Pancreas (tissue), 10 donors: ENCODE data around the gene ASH1L. TPM values are rescaled to one million over a fixed set of nuclear protein-coding genes. Genes with fewer than 3 reads are reported as not detected.
"Not testable (repeated sequence)": the region's sequence is repeated elsewhere in the genome, so short reads cannot be mapped to it uniquely, and the experiment has no call there.

Experiments
- ATAC-seq, 4 donors: fragments of 200-7000 bp; cut with Tn5 transposase; one replicate each; pipeline versions ENCODE4 v1.8.0 to v1.9.1; 2020; ENCODE audit warnings: mild to moderate bottlenecking in 4 of 4, moderate library complexity in 4 of 4
- DNase-seq, 6 donors: peaks; one replicate each; pipeline ENCODE4 v3.0.0-alpha.2; 2020
- FAIRE-seq: peaks from 2 replicates; lab custom pipeline; 2012; peaks lifted over from hg19 to GRCh38; lab: Jason Lieb, UNC
- H3K27ac ChIP-seq, 4 donors: fragments of 200-600 bp; sonication (generic); 1 replicate in 3 of 4; 2 replicates in 1 of 4; pipeline versions ENCODE4 v1.5.0 to v1.8.0; 2020
- H3K27me3 ChIP-seq, 4 donors: fragments of 200-600 bp; one replicate each; pipeline ENCODE4 v1.8.0; 2021
- H3K36me3 ChIP-seq, 3 donors: fragments of 200-600 bp; sonication (generic) in 1 of 3; one replicate each; pipeline versions ENCODE4 v1.5.0 to v1.8.0; 2020 to 2021
- H3K4me1 ChIP-seq, 3 donors: fragments of 200-600 bp; one replicate each; pipeline ENCODE4 v1.8.0; 2021
- H3K4me3 ChIP-seq, 4 donors: fragments of 200-600 bp; sonication (generic) in 2 of 4; one replicate each; pipeline versions ENCODE4 v1.5.0 to v1.8.0; 2020 to 2021
- H3K9me3 ChIP-seq, 4 donors: fragments of 200-600 bp; one replicate each; pipeline ENCODE4 v1.8.0; 2021
- CTCF ChIP-seq, 4 donors: fragments of 200-600 bp; sonication (generic) in 3 of 4; IDR thresholded peaks; one replicate each; pipeline versions ENCODE4 v1.5.0 to v1.8.0; 2021; ENCODE audit warnings: antibody characterized with exemption in 4 of 4
- WGBS, 2 donors: extraction: QIAGEN DNeasy Blood & Tissue Kit; methylation state at CpG; one replicate each; pipeline ENCODE4 v1.1.7; 2013; 5-methylcytosine and 5-hydroxymethylcytosine counted together
- intact Hi-C, 3 donors: fragments of 100-400 bp; cut with DNase I; formaldehyde crosslinking; loops; one replicate each; pipeline versions ENCODE4 v1.11.1 to v1.14.2; 2022
- polyA plus RNA-seq, 2 donors: library from polyadenylated mRNA; stranded (reverse); fragments of 200-250 nt; gene quantifications; one replicate each; pipeline ENCODE4 v1.2.3, GENCODE V29; 2013
- total RNA-seq, 6 donors: library from RNA; stranded (reverse); fragmentation: NEBNext Ultra II Directional in 4 of 6; extraction: Animal tissue kit (Norgen Biotek cat#: 25700) in 4 of 6; gene quantifications; one replicate each; pipeline versions ENCODE4 v1.2.1 to v1.2.4, GENCODE V29; 2021 to 2023
- donor health status: healthy with polysubstance abuse.
- donor health status: DM: no; HTN: no; CAD: no; lungs with moderate emphysema.
- donor health status: DM: no; HTN: no; CAD: no.
- donor health status: control.
- donor health status: control.
- donor health status: Bipolar disorder and iron deficiency.
- donor health status: DM: yes; HTN: yes; CAD: no.
- donor health status: DM: no; HTN: no; CAD: no.
- donor health status: DM: no; HTN: no; CAD: no.
- donor health status: DM: yes; HTN: yes; CAD: no.

ASH1L gene
- total and polyA plus RNA-seq, 8 donors, result 6.2 to 38.6 (median 22.9) TPM

DNA sequence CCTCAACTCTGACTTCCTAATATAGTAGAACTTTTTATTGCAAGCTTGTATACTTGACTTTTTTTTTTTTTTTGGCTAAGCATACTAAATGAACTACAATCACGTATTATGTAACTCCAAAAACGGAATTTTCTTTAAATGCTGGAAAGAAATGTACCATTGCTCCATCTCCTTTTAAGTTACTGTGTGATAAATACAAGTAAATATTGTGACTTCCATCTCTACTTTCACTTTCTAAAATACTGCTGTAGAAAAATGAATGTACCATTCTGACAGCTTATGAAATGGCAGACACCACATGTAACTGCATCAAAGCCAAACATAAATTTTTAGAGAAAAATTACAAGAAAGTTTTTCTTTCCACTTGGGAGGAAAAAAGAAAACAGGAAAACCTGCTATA is 54.7 kb downstream of the ASH1L start:
- 66 to 74% methylated on average over 2 of the region's 2 CpGs for WGBS, 2 donors
- no peak for TF ChIP-seq CTCF (IDR thresholded peaks at IDR 0.05)
- H3K27me3 ChIP-seq, result no peaks in the 10 kb centered on the region
- no peak overlapping the region for H3K4me3 ChIP-seq
- ATAC-seq (no peak), FAIRE-seq (no peak), DNase-seq (no peak)
- no peaks in the 10 kb centered on the region for H3K9me3 ChIP-seq
- no peaks in the 10 kb centered on the region for H3K4me1 ChIP-seq
- intact Hi-C loops, result no loop called here
- H3K27ac ChIP-seq, result no peak overlapping the region
- no peaks in the 10 kb centered on the region for H3K36me3 ChIP-seq

DNA sequence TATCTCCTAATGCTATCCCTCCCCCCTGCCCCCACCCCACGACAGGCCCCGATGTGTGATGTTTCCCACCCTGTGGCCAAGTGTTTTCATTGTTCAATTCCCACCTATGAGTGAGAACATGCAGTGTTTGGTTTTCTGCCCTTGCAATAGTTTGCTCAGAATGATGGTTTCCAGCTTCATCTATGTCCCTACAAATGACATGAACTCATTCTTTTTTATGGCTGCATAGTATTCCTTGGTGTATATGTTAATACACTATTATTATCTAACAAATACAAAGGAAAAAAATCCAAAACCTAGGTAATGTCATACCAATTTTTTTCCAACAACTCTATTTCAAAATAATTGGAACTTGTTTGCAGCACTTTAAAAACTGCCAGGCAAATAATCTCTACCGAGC is 56.6 kb downstream of the ASH1L start:
- H3K4me3 ChIP-seq, H3K27ac ChIP-seq, FAIRE-seq, H3K4me1 ChIP-seq, H3K27me3 ChIP-seq, H3K36me3 ChIP-seq, H3K9me3 ChIP-seq, ATAC-seq, DNase-seq, intact Hi-C loops: not testable (repeated sequence)
- 98% methylated on average over 3 of the region's 3 CpGs for WGBS, 2 donors

DNA sequence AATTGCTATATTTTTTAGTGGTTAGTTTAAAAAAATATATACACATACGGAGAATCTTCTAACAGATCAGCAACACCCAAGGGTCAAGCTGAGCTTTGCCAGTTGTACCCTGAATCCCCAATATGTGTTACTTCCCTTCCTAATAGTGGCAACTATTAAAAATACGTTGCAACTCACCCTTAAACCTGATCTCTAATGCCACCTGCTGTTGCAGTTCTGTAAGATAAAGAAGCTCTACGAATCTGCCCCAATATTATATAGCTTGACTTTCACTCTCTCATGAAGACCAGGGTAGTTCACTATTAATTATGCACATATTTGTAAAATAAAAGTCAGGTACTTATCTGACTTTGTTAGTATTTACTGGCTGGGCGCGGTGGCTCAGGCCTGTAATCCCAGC is 58.4 kb downstream of the ASH1L start:
- Histone ChIP-seq H3K4me1 (peaks cover 0 to 7% (median 0%) of the 10 kb centered on the region in 3 donors), H3K27ac (no peak overlapping the region), H3K4me3 (no peak overlapping the region), H3K9me3 (no peaks in the 10 kb centered on the region), H3K27me3 (no peaks in the 10 kb centered on the region), H3K36me3 (no peaks in the 10 kb centered on the region)
- ATAC-seq (peak in 3 of 4 donors; percentile 70 to 81 (median 79)), FAIRE-seq (no peak), DNase-seq (no peak)
- 38 to 47% methylated on average over 5 of the region's 5 CpGs for WGBS, 2 donors
- TF ChIP-seq CTCF (IDR thresholded peaks at IDR 0.05), result no peak
- intact Hi-C loops, result no loop called here

- no peaks in the 10 kb centered on the region for H3K9me3 ChIP-seq
- intact Hi-C loops, result no loop called here
- DNase-seq (no peak), FAIRE-seq (no peak), ATAC-seq (peak in 3 of 4 donors; percentile 14 to 19 (median 19))
- no peaks in the 10 kb centered on the region for H3K36me3 ChIP-seq
- WGBS, 2 donors, result 61 to 64% methylated on average over 5 of the region's 5 CpGs
- H3K27ac ChIP-seq, result no peak overlapping the region
- H3K27me3 ChIP-seq, result no peaks in the 10 kb centered on the region
- TF ChIP-seq CTCF (IDR thresholded peaks at IDR 0.05), result no peak
- peaks cover 0 to 7% (median 0%) of the 10 kb centered on the region in 3 donors for H3K4me1 ChIP-seq
- no peak overlapping the region for H3K4me3 ChIP-seq
These were observed 62.5 kb downstream of the ASH1L start for GRCh38 chr1:155499953-155500639.

DNA sequence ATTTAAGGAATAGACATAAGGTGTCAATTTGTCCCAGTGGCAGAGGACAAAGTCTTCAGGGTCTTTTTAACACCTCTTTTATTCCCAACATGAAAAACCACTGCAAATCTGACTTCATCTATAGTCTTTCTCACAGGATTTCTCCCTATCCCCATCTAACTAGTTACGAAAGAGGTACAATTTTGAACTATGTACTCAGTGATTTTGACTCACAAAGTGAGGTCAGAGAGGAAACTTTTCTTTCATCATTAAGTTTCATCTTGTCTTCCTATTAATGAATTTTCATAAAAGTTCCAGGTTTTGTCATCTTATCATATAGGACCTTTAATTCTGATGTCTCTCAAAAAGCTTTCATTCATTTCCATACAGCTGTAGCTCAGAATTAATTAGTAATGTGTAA is 63.3 kb downstream of the ASH1L start:
- no peak for TF ChIP-seq CTCF (IDR thresholded peaks at IDR 0.05)
- FAIRE-seq (no peak), DNase-seq (no peak), ATAC-seq (no peak)
- Histone ChIP-seq H3K4me1 (peaks cover 0 to 7% (median 0%) of the 10 kb centered on the region in 3 donors), H3K9me3 (no peaks in the 10 kb centered on the region), H3K4me3 (no peak overlapping the region), H3K27me3 (no peaks in the 10 kb centered on the region), H3K27ac (no peak overlapping the region), H3K36me3 (no peaks in the 10 kb centered on the region)
- WGBS, 2 donors, result 96 to 97% methylated on average over 1 of the region's 1 CpG
- intact Hi-C loops, result no loop called here

DNA sequence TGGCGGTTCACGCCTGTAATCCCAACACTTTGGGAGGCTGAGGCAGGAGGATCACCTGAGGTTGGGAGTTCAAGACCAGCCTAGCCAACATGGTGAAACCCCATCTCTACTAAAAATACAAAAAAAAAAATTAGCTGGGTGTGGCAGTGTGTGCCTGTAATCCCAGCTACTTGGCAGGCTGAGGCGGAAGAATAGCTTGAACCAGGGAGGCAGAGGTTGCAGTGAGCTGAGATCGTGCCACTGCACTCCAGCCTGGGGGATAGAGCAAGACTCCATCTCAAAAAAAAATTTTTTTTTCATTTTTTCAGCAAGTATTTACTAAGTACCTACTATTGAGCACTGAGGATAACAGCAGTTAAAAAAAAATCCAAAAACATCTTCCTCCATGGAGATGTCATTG is 69.0 kb downstream of the ASH1L start:
- H3K4me3 ChIP-seq, H3K27me3 ChIP-seq, H3K27ac ChIP-seq, ATAC-seq, intact Hi-C loops, FAIRE-seq, DNase-seq, H3K9me3 ChIP-seq, H3K4me1 ChIP-seq, H3K36me3 ChIP-seq: not testable (repeated sequence)
- WGBS, 2 donors, result 94 to 96% methylated on average over 4 of the region's 4 CpGs

DNA sequence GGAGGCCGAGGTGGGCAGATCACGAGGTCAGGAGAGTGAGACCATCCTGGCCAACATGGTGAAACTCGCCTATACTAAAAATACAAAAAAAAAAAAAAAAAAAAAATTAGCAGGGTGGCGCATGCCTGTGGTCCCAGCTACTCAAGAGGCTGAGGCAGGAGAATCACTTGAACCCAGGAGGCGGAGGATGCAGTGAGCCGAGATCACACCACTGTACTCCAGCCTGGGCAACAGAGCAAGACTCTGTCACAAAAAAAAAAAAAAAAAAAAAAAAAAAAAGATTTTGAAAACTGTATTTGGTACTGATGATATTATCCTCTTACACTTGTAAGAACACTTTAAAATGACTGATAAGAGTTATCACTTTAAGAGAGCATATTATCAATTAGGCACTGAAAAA is 74.2 kb downstream of the ASH1L start:
- intact Hi-C loops, ATAC-seq, H3K36me3 ChIP-seq, H3K4me3 ChIP-seq, H3K27ac ChIP-seq, H3K9me3 ChIP-seq, FAIRE-seq, DNase-seq, H3K27me3 ChIP-seq, H3K4me1 ChIP-seq: not testable (repeated sequence)
- 99% methylated on average over 6 of the region's 6 CpGs for WGBS, 2 donors
